Measurements from ENCODE around the gene MFGE8.
A peak's percentile ranks its signal among the peaks of the same experiment; 100 is the strongest.
"Not testable (repeated sequence)": the region's sequence is repeated elsewhere in the genome, so short reads cannot be mapped to it uniquely, and the experiment has no call there.

Gene MFGE8

GRCh38 chr15:88913017-88913849, at the start of gene MFGE8:
Gene MFGE8, minus strand, starts transcription at chr15:88913379. Its CDS starts 60 bp downstream, at chr15:88913319.
- DNase-seq (ENCODE audit: low read depth) = peak; percentile 50

- no peak for DNase-seq (ENCODE audit: low read depth)
Observed at GRCh38 chr15:88959445-88959844, 46.3 kb upstream of the MFGE8 start.

- DNase-seq (ENCODE audit: low read depth) = no peak
Observed at GRCh38 chr15:88956906-88957305, 43.7 kb upstream of the MFGE8 start.

GRCh38 chr15:88956263-88956662, 43.1 kb upstream of the MFGE8 start:
- no peak for DNase-seq (ENCODE audit: low read depth)

- DNase-seq (ENCODE audit: low read depth) = no peak
Observed at GRCh38 chr15:88954431-88955277, 41.5 kb upstream of the MFGE8 start.

- DNase-seq (ENCODE audit: low read depth) = no peak
Observed at GRCh38 chr15:88950600-88951160, 37.5 kb upstream of the MFGE8 start.

- no peak for DNase-seq (ENCODE audit: low read depth)
Observed at GRCh38 chr15:88949734-88950400, 36.7 kb upstream of the MFGE8 start.

GRCh38 chr15:88940110-88940675, 27.0 kb upstream of the MFGE8 start:
- DNase-seq (ENCODE audit: low read depth) = no peak

- DNase-seq (ENCODE audit: low read depth) = no peak
Observed at GRCh38 chr15:88939486-88939806, 26.3 kb upstream of the MFGE8 start.

- DNase-seq (ENCODE audit: low read depth) = no peak
Observed at GRCh38 chr15:88938802-88939485, 25.8 kb upstream of the MFGE8 start.

- DNase-seq (ENCODE audit: low read depth) = not testable (repeated sequence)
Observed at GRCh38 chr15:88934449-88934848, 21.3 kb upstream of the MFGE8 start.

- no peak for DNase-seq (ENCODE audit: low read depth)
Observed at GRCh38 chr15:88932875-88933330, 19.7 kb upstream of the MFGE8 start.

- DNase-seq (ENCODE audit: low read depth) = no peak
Observed at GRCh38 chr15:88932271-88932874, 19.2 kb upstream of the MFGE8 start.

GRCh38 chr15:88930579-88930978, 17.4 kb upstream of the MFGE8 start:
- DNase-seq (ENCODE audit: low read depth) = no peak

GRCh38 chr15:88929358-88930098, 16.3 kb upstream of the MFGE8 start:
- not testable (repeated sequence) for DNase-seq (ENCODE audit: low read depth)

GRCh38 chr15:88928192-88928591, 15.0 kb upstream of the MFGE8 start:
- DNase-seq (ENCODE audit: low read depth) = not testable (repeated sequence)

GRCh38 chr15:88925648-88926047, 12.5 kb upstream of the MFGE8 start:
- not testable (repeated sequence) for DNase-seq (ENCODE audit: low read depth)

- DNase-seq (ENCODE audit: low read depth) = not testable (repeated sequence)
Observed at GRCh38 chr15:88920892-88921435, 7.8 kb upstream of the MFGE8 start.

- no peak for DNase-seq (ENCODE audit: low read depth)
Observed at GRCh38 chr15:88920186-88920891, 7.2 kb upstream of the MFGE8 start.
